Testis (tissue), 3 donors: ENCODE results near the gene DNHD1. TPM values are rescaled to one million over a fixed set of nuclear protein-coding genes. Genes with fewer than 3 reads are reported as not detected.

Source experiments
- DNase-seq: peaks from one replicate; pipeline ENCODE4 v3.0.0-alpha.2; 2019
- H3K27ac ChIP-seq, 2 donors: fragments of 200-600 bp; sonication (generic); one replicate each; pipeline ENCODE4 v1.5.1; 2019
- H3K27me3 ChIP-seq: fragments of 200-600 bp; sonication (generic); one replicate; pipeline ENCODE4 v1.5.1; 2019
- H3K36me3 ChIP-seq: fragments of 200-600 bp; sonication (generic); one replicate; pipeline ENCODE4 v1.5.1; 2017; ENCODE audit warnings: low read depth; ENCODE audit errors: missing control alignments
- H3K4me1 ChIP-seq: fragments of 200-600 bp; sonication (generic); one replicate; pipeline ENCODE4 v1.5.1; 2019
- H3K4me3 ChIP-seq, 2 donors: fragments of 200-600 bp; sonication (generic); one replicate each; pipeline ENCODE4 v1.5.1; 2017 to 2019
- H3K9me3 ChIP-seq: fragments of 200-600 bp; sonication (generic); one replicate; pipeline ENCODE4 v1.5.1; 2017
- CTCF ChIP-seq, 3 experiments: fragments of 450-650 bp in 2 of 3; fragments of 200-600 bp in 1 of 3; sonication (generic) in 1 of 3; IDR thresholded peaks; one replicate each; pipeline ENCODE4 v1.5.1; 2016 to 2019; ENCODE audit warnings: antibody characterized with exemption in 3 of 3, mild to moderate bottlenecking in 2 of 3, moderate library complexity in 1 of 3
- POLR2A ChIP-seq: fragments of 450-650 bp; IDR thresholded peaks from one replicate; pipeline ENCODE4 v1.6.1; 2017; ENCODE audit warnings: antibody characterized with exemption, mild to moderate bottlenecking, moderate library complexity
- WGBS, 2 donors: methylation state at CpG; one replicate each; pipeline ENCODE4 v1.1.5; 2018; 5-methylcytosine and 5-hydroxymethylcytosine counted together
- intact Hi-C: fragments of 100-400 bp; cut with DNase I; formaldehyde crosslinking; loops from one replicate; pipeline ENCODE4 v1.15.1; 2023; ENCODE audit warnings: low total_unique reads
- polyA plus RNA-seq: library from polyadenylated mRNA; stranded (reverse); fragments of 350-450 nt; fragmentation: Illumina TruSeq; extraction: RNeasy Lipid Tissue Mini Kit (QIAGEN cat#74804); gene quantifications from one replicate; pipeline ENCODE4 v1.2.3, GENCODE V29; 2014; ENCODE audit warnings: low read depth, low replicate concordance; ENCODE audit not compliant: insufficient read depth
- total RNA-seq, 2 donors: library from RNA; depleted of rRNA; stranded (reverse); fragments of >200 nt; gene quantifications; one replicate each; pipeline ENCODE4 v1.2.3, GENCODE V29; 2016

DNHD1 gene
- total and polyA plus RNA-seq, 3 donors from 2014 or later, result 66.3 to 103 (median 83.2) TPM

- no peaks in the 10 kb centered on the region for H3K36me3 ChIP-seq
- H3K27ac ChIP-seq, result no peak overlapping the region
- no peaks in the 10 kb centered on the region for H3K9me3 ChIP-seq
- TF ChIP-seq CTCF (IDR thresholded peaks at IDR 0.05) (no peak), POLR2A (no peak)
- H3K4me1 ChIP-seq, result no peaks in the 10 kb centered on the region
- DNase-seq, result no peak
- no peaks in the 10 kb centered on the region for H3K27me3 ChIP-seq
- 86 to 87% methylated on average over 4 to 7 of the region's 8 CpGs for whole genome bisulfite sequencing, 2 donors
- no peak overlapping the region for H3K4me3 ChIP-seq
- intact Hi-C loops, result no loop called here
Observed at GRCh38 chr11:6538456-6538855, 41.4 kb downstream of the DNHD1 start.

- H3K4me3 ChIP-seq, result no peak overlapping the region
- H3K36me3 ChIP-seq, result no peaks in the 10 kb centered on the region
- no peak overlapping the region for H3K27ac ChIP-seq
- TF ChIP-seq CTCF (IDR thresholded peaks at IDR 0.05), result no peak
- TF ChIP-seq POLR2A, result no peak
- DNase-seq, result no peak
- no peaks in the 10 kb centered on the region for H3K9me3 ChIP-seq
- intact Hi-C loops, result no loop called here
- H3K27me3 ChIP-seq, result no peaks in the 10 kb centered on the region
- 96 to 100% methylated on average over 3 of the region's 3 CpGs for WGBS, 2 donors
- no peaks in the 10 kb centered on the region for H3K4me1 ChIP-seq
Observed at GRCh38 chr11:6538945-6539344, 41.9 kb downstream of the DNHD1 start.

- Histone ChIP-seq H3K27ac (no peak overlapping the region), H3K4me3 (no peak overlapping the region), H3K4me1 (no peaks in the 10 kb centered on the region), H3K36me3 (no peaks in the 10 kb centered on the region), H3K27me3 (no peaks in the 10 kb centered on the region), H3K9me3 (no peaks in the 10 kb centered on the region)
- 92% methylated on average over 2 to 12 of the region's 12 CpGs for WGBS, 2 donors
- DNase-seq, result no peak
- no peak for TF ChIP-seq CTCF (IDR thresholded peaks at IDR 0.05)
- no peak for TF ChIP-seq POLR2A
- intact Hi-C loops, result no loop called here
Observed at GRCh38 chr11:6539748-6540268, 42.7 kb downstream of the DNHD1 start.

GRCh38 chr11:6541356-6541755 is 44.3 kb downstream of the DNHD1 start:
- Histone ChIP-seq H3K27ac (no peak overlapping the region), H3K36me3 (no peaks in the 10 kb centered on the region), H3K27me3 (no peaks in the 10 kb centered on the region), H3K9me3 (no peaks in the 10 kb centered on the region), H3K4me3 (no peak overlapping the region), H3K4me1 (no peaks in the 10 kb centered on the region)
- no peak for DNase-seq
- WGBS, 2 donors, result 64 to 70% methylated on average over 4 of the region's 4 CpGs
- intact Hi-C loops, result no loop called here
- no peak for TF ChIP-seq POLR2A
- TF ChIP-seq CTCF (IDR thresholded peaks at IDR 0.05), result no peak

GRCh38 chr11:6542727-6543126 is 45.6 kb downstream of the DNHD1 start:
- H3K36me3 ChIP-seq, result no peaks in the 10 kb centered on the region
- TF ChIP-seq POLR2A, result no peak
- H3K4me3 ChIP-seq, result no peak overlapping the region
- no peaks in the 10 kb centered on the region for H3K9me3 ChIP-seq
- WGBS, 2 donors, result 68 to 75% methylated on average over 2 of the region's 2 CpGs
- H3K27ac ChIP-seq, result no peak overlapping the region
- intact Hi-C loops, result no loop called here
- no peaks in the 10 kb centered on the region for H3K4me1 ChIP-seq
- H3K27me3 ChIP-seq, result no peaks in the 10 kb centered on the region
- no peak for DNase-seq
